T-cell (primary cell): ENCODE data around the gene ADGRF5. TPM values are rescaled to one million over a fixed set of nuclear protein-coding genes. Genes with fewer than 3 reads are reported as not detected.

Source experiments
- total RNA-seq, 35 experiments: library from RNA in 6 of 35; stranded (reverse) in 6 of 35; fragments of 120-200 nt in 1 of 35; gene quantifications; one replicate each; pipeline versions ENCODE4 v1.2.1 to v1.2.4 and lab custom pipeline; 2013 to 2026

Gene ADGRF5
- total RNA-seq, 5 donors from 2014 or later (not counting 1 experiment from before 2014, with no cell fraction given), result 0.07 to 0.32 (median 0.22) TPM; not detected in 2

Other genes starting within 250 kb of the ADGRF5 start
- gene TDRD6, start 234.1 kb downstream of the ADGRF5 start, total RNA-seq, result under 1 TPM in 2 of 5 donors, not detected in 3; 0.03 to 0.20 TPM
- gene PLA2G7, start 186.6 kb downstream of the ADGRF5 start, total RNA-seq, result under 1 TPM in 1 of 5 donors, not detected in 4; 0.30 TPM
- gene ANKRD66, start 175.0 kb downstream of the ADGRF5 start, total RNA-seq, result not detected
- gene MEP1A, start 128.5 kb downstream of the ADGRF5 start, total RNA-seq, result not detected
- under 1 TPM in 2 of 5 donors, not detected in 3; 0.19 to 0.32 TPM for gene ADGRF1, start 120.4 kb upstream of the ADGRF5 start, total RNA-seq